Neural progenitor cell (in vitro differentiated cells): Measurements from ENCODE around the gene RIBC2. TPM values are rescaled to one million over a fixed set of nuclear protein-coding genes. Genes with fewer than 3 reads are reported as not detected.

Experiments used
- DNase-seq: peaks from one replicate; pipeline ENCODE4 v3.0.0-alpha.2; 2016; ENCODE audit warnings: low spot score
- H2AFZ ChIP-seq: fragments of 200-600 bp; sonication (generic); replicated peaks from 2 replicates; pipeline ENCODE4 v1.6.1; 2016; ENCODE audit warnings: antibody characterized with exemption
- H3F3A ChIP-seq: fragments of 200-600 bp; sonication (generic); 2 replicates; pipeline ENCODE4 v1.6.1; 2016; ENCODE audit warnings: antibody characterized with exemption, low read depth
- H3K27ac ChIP-seq: fragments of 200-600 bp; sonication (generic); 2 replicates; pipeline ENCODE4 v1.5.1; 2016; ENCODE audit warnings: mild to moderate bottlenecking
- H3K27me3 ChIP-seq: fragments of 200-600 bp; sonication (generic); 2 replicates; pipeline ENCODE4 v1.6.1; 2016; ENCODE audit warnings: mild to moderate bottlenecking, moderate library complexity
- H3K36me3 ChIP-seq: fragments of 200-600 bp; sonication (generic); 2 replicates; pipeline ENCODE4 v1.5.1; 2016
- H3K4me1 ChIP-seq: fragments of 200-600 bp; sonication (generic); 2 replicates; pipeline ENCODE4 v1.6.1; 2016; ENCODE audit warnings: mixed run types
- H3K4me2 ChIP-seq: fragments of 200-600 bp; sonication (generic); 2 replicates; pipeline ENCODE4 v1.6.1; 2016
- H3K4me3 ChIP-seq: fragments of 200-600 bp; sonication (generic); 2 replicates; pipeline ENCODE4 v1.5.1; 2016
- H3K79me2 ChIP-seq: fragments of 200-600 bp; sonication (generic); 2 replicates; pipeline ENCODE4 v1.6.1; 2016; ENCODE audit warnings: low read depth
- H3K9ac ChIP-seq: fragments of 200-600 bp; sonication (generic); 2 replicates; pipeline ENCODE4 v1.6.1; 2016
- H3K9me3 ChIP-seq: fragments of 200-600 bp; sonication (generic); 2 replicates; pipeline ENCODE4 v1.5.1; 2016; ENCODE audit warnings: low read depth
- H4K20me1 ChIP-seq: fragments of 200-600 bp; sonication (generic); 2 replicates; pipeline ENCODE4 v1.6.1; 2016; ENCODE audit warnings: low read depth
- H3K27ac Mint-ChIP-seq: 3 replicates; pipeline ENCODE4 v1.8.0; 2021; ENCODE audit warnings: mixed read lengths
- H3K27me3 Mint-ChIP-seq: 2 replicates; pipeline ENCODE4 v1.8.0; 2022; ENCODE audit warnings: low read depth, mild to moderate bottlenecking, inconsistent platforms, moderate library complexity, mixed read lengths; ENCODE audit not compliant: insufficient read depth
- H3K36me3 Mint-ChIP-seq: 3 replicates; pipeline ENCODE4 v1.8.0; 2021; ENCODE audit warnings: mixed read lengths
- H3K4me1 Mint-ChIP-seq: 3 replicates; pipeline ENCODE4 v1.8.0; 2021; ENCODE audit warnings: mixed read lengths
- H3K4me3 Mint-ChIP-seq: 3 replicates; pipeline ENCODE4 v1.8.0; 2021; ENCODE audit warnings: mild to moderate bottlenecking, moderate library complexity, mixed read lengths
- H3K9me3 Mint-ChIP-seq: 3 replicates; pipeline ENCODE4 v1.8.0; 2020; ENCODE audit warnings: mixed read lengths
- CTCF ChIP-seq: fragments of 200-600 bp; sonication (generic); IDR thresholded peaks from 2 replicates; pipeline ENCODE4 v1.5.1; 2017; ENCODE audit warnings: antibody characterized with exemption, mild to moderate bottlenecking
- EZH2 ChIP-seq: fragments of 200-600 bp; sonication (generic); IDR thresholded peaks from 2 replicates; pipeline ENCODE4 v1.6.1; 2017; ENCODE audit warnings: antibody characterized with exemption, mild to moderate bottlenecking, moderate library complexity
- EZH2phosphoT487 ChIP-seq: fragments of 200-600 bp; sonication (generic); IDR thresholded peaks from 2 replicates; pipeline ENCODE4 v1.6.1; 2017; ENCODE audit warnings: antibody characterized with exemption
- total RNA-seq: library from RNA; depleted of rRNA; stranded (reverse); fragments of >200 nt; gene quantifications from 2 replicates; pipeline ENCODE4 v1.2.3, GENCODE V29; 2015; ENCODE audit warnings: low replicate concordance

The RIBC2 gene
- total RNA-seq, 1 donor from 2014 or later, result 2.0 TPM

DNA sequence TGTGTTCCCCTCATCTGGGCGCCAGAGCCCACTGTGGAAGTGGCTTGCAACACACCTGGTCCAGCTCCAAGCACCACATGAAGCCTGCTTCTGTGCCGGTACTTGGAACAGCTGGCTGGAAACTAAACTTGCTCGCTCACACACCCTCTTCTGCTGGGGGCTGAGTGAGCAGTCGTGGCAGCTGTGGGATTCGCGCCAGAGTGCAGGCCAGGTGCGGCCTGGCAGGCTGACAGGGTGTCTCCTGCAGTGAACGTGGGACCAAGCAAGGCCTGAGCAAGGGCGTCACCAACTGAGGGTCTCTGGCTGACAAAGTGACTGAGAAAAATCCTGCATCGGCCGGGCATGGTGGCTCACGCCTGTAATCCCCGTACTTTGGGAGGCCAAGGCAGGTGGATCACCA lies 15.3 kb upstream of the RIBC2 start:
- peaks cover 14% of the 10 kb centered on the region for H3K4me1 Mint-ChIP-seq
- no peak overlapping the region for H2AFZ ChIP-seq

GRCh38 chr22:45399712-45400445 lies 13.6 kb upstream of the RIBC2 start:
- no peak overlapping the region for H3K4me3 Mint-ChIP-seq
- H3K27ac ChIP-seq, result no peak overlapping the region
- H3K4me1 Mint-ChIP-seq, result peaks cover 14% of the 10 kb centered on the region
- TF ChIP-seq EZH2phosphoT487 (no peak), EZH2 (no peak), CTCF (no peak)
- H3K4me2 ChIP-seq, result no peak overlapping the region
- H3K36me3 ChIP-seq, result no peaks in the 10 kb centered on the region
- no peaks in the 10 kb centered on the region for H3K36me3 Mint-ChIP-seq
- no peak for DNase-seq
- no peaks in the 10 kb centered on the region for H3F3A ChIP-seq
- peaks cover 2% of the 10 kb centered on the region for H3K27me3 Mint-ChIP-seq
- H3K27ac Mint-ChIP-seq, result no peak overlapping the region
- no peaks in the 10 kb centered on the region for H3K9me3 Mint-ChIP-seq
- H2AFZ ChIP-seq, result no peak overlapping the region
- no peak overlapping the region for H3K4me3 ChIP-seq
- H3K9ac ChIP-seq, result no peak overlapping the region
- H3K27me3 ChIP-seq, result no peaks in the 10 kb centered on the region
- no peaks in the 10 kb centered on the region for H3K79me2 ChIP-seq
- H3K4me1 ChIP-seq, result peaks cover 3% of the 10 kb centered on the region
- H3K9me3 ChIP-seq, result no peaks in the 10 kb centered on the region
- no peaks in the 10 kb centered on the region for H4K20me1 ChIP-seq

More for the DNA sequence above, 15.3 kb upstream of the RIBC2 start:
- Mint-ChIP-seq H3K36me3 (no peaks in the 10 kb centered on the region), H3K9me3 (no peaks in the 10 kb centered on the region), H3K27me3 (peaks cover 2% of the 10 kb centered on the region), H3K27ac (no peak overlapping the region), H3K4me3 (no peak overlapping the region)
- DNase-seq, result no peak
- no peaks in the 10 kb centered on the region for H3K36me3 ChIP-seq
- H3K27me3 ChIP-seq, result no peaks in the 10 kb centered on the region
- H3F3A ChIP-seq, result no peaks in the 10 kb centered on the region
- no peak overlapping the region for H3K4me3 ChIP-seq
- H4K20me1 ChIP-seq, result no peaks in the 10 kb centered on the region
- no peak overlapping the region for H3K9ac ChIP-seq
- peaks cover 3% of the 10 kb centered on the region for H3K4me1 ChIP-seq
- H3K27ac ChIP-seq, result no peak overlapping the region
- H3K9me3 ChIP-seq, result no peaks in the 10 kb centered on the region
- H3K4me2 ChIP-seq, result no peak overlapping the region
- no peak for TF ChIP-seq CTCF
- no peak for TF ChIP-seq EZH2
- no peak for TF ChIP-seq EZH2phosphoT487
- H3K79me2 ChIP-seq, result no peaks in the 10 kb centered on the region

- no peak overlapping the region for H3K4me3 Mint-ChIP-seq
- Histone ChIP-seq H3K9me3 (no peaks in the 10 kb centered on the region), H3K4me3 (no peak overlapping the region), H3K4me1 (peaks cover 3% of the 10 kb centered on the region), H4K20me1 (no peaks in the 10 kb centered on the region), H3K79me2 (no peaks in the 10 kb centered on the region), H3K27ac (no peak overlapping the region), H3K4me2 (no peak overlapping the region), H3F3A (no peaks in the 10 kb centered on the region), H3K27me3 (no peaks in the 10 kb centered on the region), H3K36me3 (no peaks in the 10 kb centered on the region), H2AFZ (no peak overlapping the region), H3K9ac (no peak overlapping the region)
- H3K27ac Mint-ChIP-seq, result no peak overlapping the region
- no peaks in the 10 kb centered on the region for H3K9me3 Mint-ChIP-seq
- H3K36me3 Mint-ChIP-seq, result no peaks in the 10 kb centered on the region
- TF ChIP-seq EZH2 (no peak), CTCF (no peak), EZH2phosphoT487 (no peak)
- peaks cover 9% of the 10 kb centered on the region for H3K4me1 Mint-ChIP-seq
- no peak for DNase-seq
- no peaks in the 10 kb centered on the region for H3K27me3 Mint-ChIP-seq
Measured at GRCh38 chr22:45402466-45402985, 11.0 kb upstream of the RIBC2 start.
